ENCODE measurements around the gene SLC35E3. TPM values are rescaled to one million over a fixed set of nuclear protein-coding genes. Genes with fewer than 3 reads are reported as not detected.

Gene SLC35E3
- polyA plus RNA-seq, 1 of the 3 experiments (the other 2 are of a cell fraction): 5.7 TPM

DNA sequence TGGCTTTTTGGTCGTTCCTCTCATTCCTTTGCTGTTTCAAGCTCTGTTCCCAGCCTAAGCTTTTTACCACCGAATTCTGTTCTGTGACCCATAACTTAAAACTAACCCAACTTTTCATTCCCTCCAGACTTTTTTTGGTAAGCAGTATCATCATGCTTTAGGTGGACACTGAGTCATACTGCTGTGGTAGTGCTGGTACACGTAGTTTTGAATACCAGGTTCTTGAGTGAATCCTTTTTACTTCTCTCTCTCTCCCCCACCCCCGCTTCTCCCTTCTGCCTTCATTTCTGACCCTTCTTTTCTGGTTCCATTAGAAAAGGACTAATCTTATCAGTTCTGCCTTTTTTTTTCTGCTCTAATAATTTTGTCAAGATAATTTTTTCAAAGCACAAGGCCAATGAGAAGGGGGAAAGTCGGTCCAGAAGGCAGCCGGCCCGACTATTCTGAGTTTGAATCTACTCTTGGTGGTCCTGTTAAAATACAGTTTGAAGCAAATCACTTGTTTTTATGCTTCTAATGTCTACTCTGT, 59.7 kb downstream of the SLC35E3 start (continued):
- no peak for TF ChIP-seq MEF2A (IDR thresholded peaks at IDR 0.05; ENCODE audit: borderline replicate concordance, low read depth)

- CTCF ChIA-PET: interaction anchor here (0.6 to 3.2 kb wide), 4 partner anchors 13 to 814 kb away, joined by 3 to 17 read pairs (median 6); no protein-coding TSS in a partner anchor
- H3K9me3 ChIP-seq: no peaks in the 10 kb centered on the region; the same call in 1 of the 2 replicates
These were observed 60.7 kb downstream of the SLC35E3 start for GRCh38 chr12:68806488-68807237.

More at GRCh38 chr12:68806488-68807237, 60.7 kb downstream of the SLC35E3 start:
- peak overlapping the region in 1 of 2 experiments; percentile 96; a peak in 1 of 4 replicates for H3K27ac ChIP-seq (ENCODE audit: low read depth in 2 of 2, low read length in 1 of 2)
- no peaks in the 10 kb centered on the region; a peak in 1 of 4 replicates for H3K4me1 ChIP-seq (ENCODE audit: control insufficient read depth in 1 of 2, insufficient read depth in 2 of 2, low read depth in 1 of 2, low read length in 1 of 2)
- H3K27me3 ChIP-seq (ENCODE audit: insufficient read depth): no peaks in the 10 kb centered on the region
- 89% methylated on average over 18 of the region's 18 CpGs for WGBS (ENCODE audit: low lambda C conversion rate)
- no peaks in the 10 kb centered on the region for H3K9me2 ChIP-seq
- H2AFZ ChIP-seq (ENCODE audit: low read depth): peak overlapping the region; percentile 98
- peaks cover 9 to 24% of the 10 kb centered on the region in 2 experiments for H3K36me3 ChIP-seq (replicated peaks in 1 of 2; ENCODE audit: control insufficient read depth in 1 of 2, insufficient read depth in 2 of 2, low read length in 1 of 2)
- no peak overlapping the region; a peak in 2 of 4 replicates for H3K4me3 ChIP-seq (ENCODE audit: low read depth in 2 of 2, low read length in 1 of 2)
- H3K79me2 ChIP-seq (ENCODE audit: insufficient read depth): peaks cover 36% of the 10 kb centered on the region
- no peak for DNase-seq
- TF ChIP-seq EP300 (IDR thresholded peaks at IDR 0.05; ENCODE audit: borderline replicate concordance in 1 of 2, low read depth in 1 of 2, low read length in 1 of 2) (no peak), POLR2AphosphoS5 (IDR thresholded peaks at IDR 0.05; ENCODE audit: low read depth, low read length) (no peak), TAF1 (IDR thresholded peaks at IDR 0.05; ENCODE audit: borderline replicate concordance, low read depth, low read length) (no peak), NRF1 (IDR thresholded peaks at IDR 0.05; ENCODE audit: low read depth, low read length) (no peak), CTCF (IDR thresholded peaks at IDR 0.05) (no peak), NFIC (IDR thresholded peaks at IDR 0.05; ENCODE audit: borderline replicate concordance) (no peak), CHD2 (IDR thresholded peaks at IDR 0.05; ENCODE audit: low read length, partially characterized antibody) (no peak), EZH2phosphoT487 (IDR thresholded peaks at IDR 0.05; ENCODE audit: borderline replicate concordance, low read depth) (no peak), MEF2A (IDR thresholded peaks at IDR 0.05; ENCODE audit: borderline replicate concordance, low read depth) (no peak), TEAD4 (IDR thresholded peaks at IDR 0.05; ENCODE audit: borderline replicate concordance, insufficient read depth) (no peak), PBX3 (IDR thresholded peaks at IDR 0.05) (no peak), GABPA (IDR thresholded peaks at IDR 0.05; ENCODE audit: low read depth) (no peak), RAD21 (IDR thresholded peaks at IDR 0.05; ENCODE audit: low read length) (no peak), YY1 (IDR thresholded peaks at IDR 0.05; ENCODE audit: low read depth) (no peak), RXRA (IDR thresholded peaks at IDR 0.05; ENCODE audit: borderline replicate concordance, low read depth) (no peak)
- H4K20me1 ChIP-seq (ENCODE audit: insufficient read depth): peaks cover 22% of the 10 kb centered on the region
- H3K9ac ChIP-seq: no peak overlapping the region
- peaks cover 30% of the 10 kb centered on the region for H3F3A ChIP-seq (replicated peaks; ENCODE audit: insufficient read depth)
- POLR2A ChIA-PET: interaction anchor here (1.1 to 2.8 kb wide), 2 partner anchors 19 to 60 kb away, joined by 3 to 21 read pairs; partner anchors contain the start of gene SLC35E3
- H3K4me2 ChIP-seq: no peak overlapping the region
